Liver (tissue), 9 donors: Measurements from ENCODE around the gene TAF1D. TPM values are rescaled to one million over a fixed set of nuclear protein-coding genes. Genes with fewer than 3 reads are reported as not detected.
A peak's percentile ranks its signal among the peaks of the same experiment; 100 is the strongest.
"Not testable (repeated sequence)": the region's sequence is repeated elsewhere in the genome, so short reads cannot be mapped to it uniquely, and the experiment has no call there.

Experiments
- DNase-seq: peaks from one replicate; pipeline ENCODE4 v3.0.0-alpha.2; 2017; ENCODE audit warnings: low spot score
- H3K27ac ChIP-seq, 2 donors: one replicate each; pipeline ENCODE4 v1.7.0; 2013; ENCODE audit warnings: inconsistent platforms in 2 of 2, low read length in 2 of 2, control low read depth in 1 of 2, low read depth in 1 of 2, mild to moderate bottlenecking in 1 of 2
- H3K27me3 ChIP-seq, 4 donors: one replicate each; pipeline versions ENCODE4 v1.6.1 to v1.7.0; 2013; ENCODE audit warnings: low read length in 3 of 4, inconsistent platforms in 1 of 4, mild to moderate bottlenecking in 1 of 4, moderate library complexity in 1 of 4; ENCODE audit not compliant: control insufficient read depth in 4 of 4, insufficient read depth in 4 of 4
- H3K36me3 ChIP-seq, 4 donors: one replicate each; pipeline versions ENCODE4 v1.6.1 to v1.7.0; 2013; ENCODE audit warnings: low read length in 3 of 4, mild to moderate bottlenecking in 3 of 4, low read depth in 1 of 4, moderate library complexity in 1 of 4; ENCODE audit not compliant: control insufficient read depth in 4 of 4, insufficient read depth in 3 of 4
- H3K4me1 ChIP-seq, 4 donors: one replicate each; pipeline versions ENCODE4 v1.6.1 to v1.7.0; 2013; ENCODE audit warnings: low read length in 3 of 4, mild to moderate bottlenecking in 3 of 4, moderate library complexity in 1 of 4; ENCODE audit not compliant: control insufficient read depth in 4 of 4, insufficient read depth in 4 of 4
- H3K4me3 ChIP-seq, 3 donors: one replicate each; pipeline versions ENCODE4 v1.6.1 to v1.7.0; 2013; ENCODE audit warnings: low read length in 3 of 3, control low read depth in 1 of 3, low read depth in 1 of 3, mild to moderate bottlenecking in 1 of 3
- H3K9ac ChIP-seq, 2 donors: one replicate each; pipeline ENCODE4 v1.7.0; 2013; ENCODE audit warnings: low read length in 2 of 2, mild to moderate bottlenecking in 2 of 2, moderate library complexity in 2 of 2, control low read depth in 1 of 2, low read depth in 1 of 2
- H3K9me3 ChIP-seq, 4 donors: one replicate each; pipeline versions ENCODE4 v1.6.1 to v1.7.0; 2013; ENCODE audit warnings: low read length in 3 of 4; ENCODE audit not compliant: control insufficient read depth in 4 of 4
- CTCF ChIP-seq: fragments of 150-350 bp; IDR thresholded peaks from 2 replicates; pipeline ENCODE4 v1.5.1; 2017; ENCODE audit warnings: improper control_type of control experiment, low read depth, low read length; ENCODE audit not compliant: missing input control
- GABPA ChIP-seq, 2 donors: IDR thresholded peaks in 1 of 2; conservative IDR thresholded peaks in 1 of 2; 2 replicates each; pipeline ENCODE4 v1.6.1; 2016; ENCODE audit warnings: antibody characterized with exemption in 2 of 2, mild to moderate bottlenecking in 1 of 2, moderate library complexity in 1 of 2
- JUND ChIP-seq, 2 donors: IDR thresholded peaks; 2 replicates each; pipeline ENCODE4 v1.6.1; 2016; ENCODE audit warnings: antibody characterized with exemption in 2 of 2
- RXRA ChIP-seq, 2 donors: IDR thresholded peaks; 2 replicates each; pipeline ENCODE4 v1.6.1; 2017 to 2018; ENCODE audit warnings: antibody characterized with exemption in 2 of 2, mild to moderate bottlenecking in 1 of 2
- SP1 ChIP-seq: IDR thresholded peaks from 2 replicates; pipeline ENCODE4 v1.6.1; 2018; ENCODE audit warnings: antibody characterized with exemption, mild to moderate bottlenecking
- TAF1 ChIP-seq: conservative IDR thresholded peaks from 2 replicates; pipeline ENCODE4 v1.6.1; 2016; ENCODE audit warnings: antibody characterized with exemption, mild to moderate bottlenecking
- YY1 ChIP-seq: IDR thresholded peaks from 2 replicates; pipeline ENCODE4 v1.6.1; 2016; ENCODE audit warnings: antibody characterized with exemption, mild to moderate bottlenecking
- WGBS: extraction: QIAGEN DNeasy Blood & Tissue Kit; methylation state at CpG from one replicate; pipeline ENCODE4 v1.1.7; 2013; 5-methylcytosine and 5-hydroxymethylcytosine counted together
- polyA plus RNA-seq, 2 donors: library from polyadenylated mRNA; stranded (reverse) in 1 of 2; unstranded in 1 of 2; fragments of 200-250 nt in 1 of 2; fragments of >200 nt in 1 of 2; fragmentation: Nextera tagmentation in 1 of 2; extraction: Ambion mirVana in 1 of 2; gene quantifications; one replicate each; pipeline versions ENCODE4 v1.2.1 to v1.2.3, GENCODE V29; 2013 to 2015
- total RNA-seq, 2 donors: library from RNA; depleted of rRNA; stranded (reverse); fragments of >200 nt; gene quantifications; one replicate each; pipeline ENCODE4 v1.2.3, GENCODE V29; 2014
- donor health status: healthy.
- donor health status: healthy.
- donor health status: healthy.
- donor health status: healthy.
- donor health status: healthy.

Gene TAF1D
- total and polyA plus RNA-seq, 4 donors = 18.2 to 97.7 (median 29.7) TPM

- TF ChIP-seq CTCF (peak; percentile 37), GABPA (IDR thresholded peaks at IDR 0.05 in 1 of 2, conservative IDR thresholded peaks at IDR 0.05 in 1 of 2) (peak; percentile 94 to 97), SP1 (peak; percentile 36), TAF1 (peak; percentile 83), YY1 (peak; percentile 68)
Measured at GRCh38 chr11:93784145-93784934, 43.0 kb upstream of the TAF1D start, which contains the start of gene MED17 (continued).

- Histone ChIP-seq H3K27ac (peak overlapping the region; percentile 90 to 93), H3K9me3 (no peaks in the 10 kb centered on the region), H3K27me3 (no peaks in the 10 kb centered on the region), H3K4me1 (peaks cover 6 to 27% (median 17%) of the 10 kb centered on the region in 4 donors), H3K4me3 (peak overlapping the region; percentile 88 to 98 (median 91)), H3K9ac (peak overlapping the region; percentile 42 to 83), H3K36me3 (peaks cover 2 to 3% (median 2%) of the 10 kb centered on the region in 4 donors)
- peak; percentile 39 for DNase-seq
- 2% methylated on average over 10 of the region's 10 CpGs for WGBS
- peak in 1 of 2 donors; percentile 7 for TF ChIP-seq RXRA (IDR thresholded peaks at IDR 0.05)
- no peak for TF ChIP-seq SP1
Measured at GRCh38 chr11:93783765-93784144, 42.5 kb upstream of the TAF1D start.

GRCh38 chr11:93783362-93783761 is 42.1 kb upstream of the TAF1D start:
- no peak for DNase-seq
- no peak overlapping the region for H3K27ac ChIP-seq
- peak overlapping the region in 2 of 3 donors; percentile 88 to 91 for H3K4me3 ChIP-seq
- peaks cover 0 to 2% (median under 1%) of the 10 kb centered on the region in 4 donors for H3K36me3 ChIP-seq
- no peak for TF ChIP-seq JUND (IDR thresholded peaks at IDR 0.05)
- peak overlapping the region in 1 of 2 donors; percentile 83 for H3K9ac ChIP-seq
- WGBS = 57% methylated on average over 7 of the region's 7 CpGs
- H3K4me1 ChIP-seq = peaks cover 6 to 27% (median 17%) of the 10 kb centered on the region in 4 donors
- H3K27me3 ChIP-seq = no peaks in the 10 kb centered on the region
- H3K9me3 ChIP-seq = no peaks in the 10 kb centered on the region

GRCh38 chr11:93775289-93775688 is 34.0 kb upstream of the TAF1D start:
- Histone ChIP-seq H3K27ac (no peak overlapping the region), H3K9ac (no peak overlapping the region), H3K4me1 (no peaks in the 10 kb centered on the region), H3K9me3 (no peaks in the 10 kb centered on the region), H3K4me3 (no peak overlapping the region), H3K36me3 (peaks cover 0 to 2% (median 0%) of the 10 kb centered on the region in 4 donors), H3K27me3 (no peaks in the 10 kb centered on the region)
- WGBS = 72% methylated on average over 2 of the region's 2 CpGs
- TF ChIP-seq GABPA (IDR thresholded peaks at IDR 0.05 in 1 of 2, conservative IDR thresholded peaks at IDR 0.05 in 1 of 2) = no peak
- DNase-seq = no peak

- not testable (repeated sequence) for DNase-seq, H3K36me3 ChIP-seq, H3K4me3 ChIP-seq, H3K4me1 ChIP-seq, H3K9ac ChIP-seq, H3K27ac ChIP-seq, H3K9me3 ChIP-seq, H3K27me3 ChIP-seq
- 93% methylated on average over 3 of the region's 3 CpGs for WGBS
Measured at GRCh38 chr11:93774560-93774959, 33.3 kb upstream of the TAF1D start.
